GM18505 (cell line): Measurements from ENCODE around the gene HOXA10.

Source experiments
- ATAC-seq: cut with Tn5 transposase; IDR thresholded peaks from one replicate; pipeline ENCODE4 v1.9.1; 2021; ENCODE audit not compliant: unreplicated experiment
- POLR2A ChIP-seq: IDR thresholded peaks from 4 replicates; pipeline ENCODE4 v1.6.1; 2011; ENCODE audit warnings: borderline replicate concordance; ENCODE audit not compliant: insufficient read depth, insufficient read length; ENCODE audit errors: extremely low read depth

HOXA10 gene

DNA sequence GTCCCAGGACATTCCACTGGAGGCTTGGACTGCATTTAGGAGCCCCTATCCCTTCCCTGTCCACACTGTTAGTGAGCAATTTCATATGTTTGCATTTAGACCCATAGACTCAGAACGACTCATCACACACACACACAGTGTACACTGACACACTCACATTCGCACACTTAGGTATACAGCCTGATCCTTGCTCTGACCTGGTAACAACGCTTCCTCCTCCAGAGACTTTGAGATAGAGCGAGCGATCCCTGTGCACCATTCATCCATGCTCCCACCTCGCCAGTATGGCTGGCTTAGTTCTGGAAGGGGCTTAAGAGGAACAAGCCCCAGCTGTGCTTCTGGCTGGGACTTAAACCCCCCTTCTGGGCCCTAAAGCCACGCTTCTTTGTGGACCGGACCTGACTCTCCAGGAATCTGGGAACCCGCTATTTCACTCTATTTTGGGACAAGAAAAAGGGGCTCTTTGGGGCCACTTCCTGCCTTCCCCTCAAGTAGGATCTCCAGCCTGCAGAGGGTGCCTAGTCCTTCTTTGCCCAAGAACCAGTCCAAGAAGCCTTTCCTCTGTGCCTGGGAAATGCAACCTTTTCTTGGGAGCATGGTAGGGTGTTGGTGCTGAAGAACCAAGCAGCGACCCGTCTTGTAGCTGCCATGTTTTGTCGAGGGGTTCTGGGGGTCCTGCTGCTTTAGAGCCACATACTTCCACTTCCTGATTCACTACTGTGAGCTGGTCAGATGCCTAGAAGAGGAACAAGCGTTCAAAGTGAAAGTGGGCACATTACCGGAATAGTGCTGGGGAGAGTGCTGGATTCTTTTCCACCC is 26.9 kb upstream of the HOXA10 start:
- no peak for ATAC-seq
- no peak for TF ChIP-seq POLR2A

DNA sequence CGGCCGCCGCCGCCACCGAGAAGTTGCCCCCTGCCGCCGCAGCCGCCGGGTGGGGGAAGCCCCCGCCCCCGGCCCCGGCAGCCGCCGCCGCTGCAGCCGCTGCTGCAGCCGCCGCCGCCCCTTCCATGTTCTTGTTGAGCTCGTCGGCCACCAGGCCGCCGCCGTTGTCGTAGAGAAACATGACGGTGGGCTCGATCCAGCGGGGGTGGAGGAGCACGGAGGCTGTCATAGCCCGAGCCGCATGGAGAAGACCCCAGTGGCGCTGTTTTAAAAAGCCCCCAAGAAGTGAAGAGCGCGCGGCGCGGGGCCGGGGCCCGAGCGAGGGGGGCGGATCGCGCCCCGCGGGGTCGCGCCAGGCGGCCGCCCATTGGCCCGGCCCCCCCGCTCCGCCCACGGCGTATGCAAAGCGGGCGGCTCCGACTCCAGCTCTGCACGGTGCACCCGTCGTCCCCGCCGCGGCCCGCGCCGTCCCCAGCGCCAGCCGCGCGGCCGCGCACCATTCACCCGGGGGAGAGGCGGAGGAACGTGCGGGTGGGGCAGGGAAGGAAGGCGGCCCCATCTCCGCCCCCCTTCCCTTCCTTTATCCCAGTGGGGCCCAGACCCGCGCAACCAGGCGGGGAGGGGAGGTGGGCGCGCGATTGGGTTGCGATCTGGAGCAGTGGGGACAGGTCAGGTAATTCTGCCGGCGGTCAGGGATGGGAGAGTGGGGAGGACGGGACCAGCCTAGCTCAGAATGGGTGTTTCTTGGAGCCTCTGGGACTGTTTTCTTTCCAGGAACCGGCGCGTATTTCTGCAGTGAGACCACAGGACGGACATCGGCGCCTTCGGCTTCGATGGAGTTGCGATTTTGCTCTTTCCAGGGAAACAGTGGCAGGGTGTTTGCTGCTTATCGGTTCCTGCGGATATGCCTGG is 26.0 kb upstream of the HOXA10 start, which contains the start of gene HOXA13:
TSS of gene HOXA13 (minus strand) at position 243 of the 912 bp plus-strand sequence. CDS start at position 229, 14 bp downstream.
- TF ChIP-seq POLR2A = no peak
- ATAC-seq = no peak

DNA sequence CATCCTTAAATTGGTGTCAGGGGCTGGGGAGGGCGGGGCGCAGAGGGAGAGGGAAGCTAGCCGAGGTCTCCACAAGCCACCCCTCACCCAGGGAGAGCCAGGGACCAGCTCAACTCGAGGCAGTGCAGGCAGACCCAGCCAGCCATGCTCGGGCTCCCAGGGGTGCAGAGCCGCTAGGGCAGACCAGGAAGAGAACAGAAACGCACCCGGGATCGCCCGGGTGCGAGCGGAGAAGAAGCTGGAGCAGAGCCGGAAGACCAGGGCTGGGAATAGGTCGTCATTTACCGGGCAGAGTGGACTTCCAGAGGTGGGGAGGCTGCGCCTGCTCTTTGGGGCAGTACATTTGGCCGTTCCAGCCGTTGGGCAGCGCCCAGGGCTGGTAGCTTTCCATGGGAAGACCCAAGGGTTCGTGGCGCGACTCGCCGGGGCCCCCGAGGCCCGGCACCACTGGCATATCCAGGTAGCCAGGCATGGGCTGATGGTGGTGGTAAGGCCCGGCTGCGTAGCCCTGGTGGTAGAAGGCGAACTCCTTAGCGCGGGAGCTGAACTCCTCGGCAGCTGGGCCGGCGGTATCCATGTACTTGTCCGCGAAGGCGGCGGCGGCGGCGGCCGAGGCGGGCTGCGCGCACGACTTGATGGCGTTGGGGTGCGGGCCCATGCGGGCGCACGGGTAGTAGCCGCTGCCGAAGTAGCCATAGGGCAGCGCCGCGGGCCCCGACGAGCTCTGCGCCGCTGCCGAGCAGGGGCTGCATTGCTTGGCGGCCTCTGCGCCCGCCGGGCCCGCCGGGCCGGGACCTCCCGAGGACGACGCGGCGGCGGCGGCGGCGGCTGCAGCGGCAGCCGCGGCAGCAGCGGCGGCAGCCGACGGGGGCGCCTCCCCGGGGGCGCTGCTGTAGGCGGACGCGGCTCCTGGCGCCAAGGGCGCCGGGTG is 25.0 kb upstream of the HOXA10 start:
- TF ChIP-seq POLR2A = no peak
- no peak for ATAC-seq

DNA sequence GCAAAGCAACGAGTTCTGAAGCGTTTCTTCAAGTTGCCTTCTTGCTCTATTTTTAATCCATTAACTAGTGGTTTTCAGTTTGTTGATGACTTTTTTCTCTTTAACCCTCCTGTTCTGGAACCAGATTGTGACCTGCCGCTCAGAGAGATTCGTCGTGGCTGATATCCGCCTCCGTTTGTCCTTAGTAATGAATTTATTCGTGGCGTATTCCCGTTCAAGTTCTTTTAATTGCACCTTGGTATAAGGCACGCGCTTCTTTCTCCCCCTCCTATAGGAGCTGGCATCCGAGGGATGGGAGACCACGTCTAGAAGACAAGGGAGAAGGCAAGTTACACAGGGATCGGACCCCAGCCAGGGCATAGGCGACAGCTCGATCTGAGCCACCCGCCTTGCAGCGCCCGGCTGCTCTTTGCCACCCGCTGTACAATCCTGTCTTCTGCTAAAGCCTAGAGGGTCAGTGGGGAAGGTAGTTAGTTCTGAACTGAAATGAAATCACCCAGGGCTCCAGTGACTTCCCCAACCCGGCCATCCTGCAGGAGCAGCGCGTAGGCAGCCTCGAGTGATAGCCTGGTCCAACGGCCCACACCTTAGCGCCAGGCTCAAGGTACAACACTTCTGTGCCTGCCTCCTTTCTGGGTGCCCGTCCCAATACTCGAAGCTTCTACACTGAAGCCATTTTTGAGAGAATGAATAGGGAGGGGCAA is 24.2 kb upstream of the HOXA10 start:
- no peak for ATAC-seq
- no peak for TF ChIP-seq POLR2A

DNA sequence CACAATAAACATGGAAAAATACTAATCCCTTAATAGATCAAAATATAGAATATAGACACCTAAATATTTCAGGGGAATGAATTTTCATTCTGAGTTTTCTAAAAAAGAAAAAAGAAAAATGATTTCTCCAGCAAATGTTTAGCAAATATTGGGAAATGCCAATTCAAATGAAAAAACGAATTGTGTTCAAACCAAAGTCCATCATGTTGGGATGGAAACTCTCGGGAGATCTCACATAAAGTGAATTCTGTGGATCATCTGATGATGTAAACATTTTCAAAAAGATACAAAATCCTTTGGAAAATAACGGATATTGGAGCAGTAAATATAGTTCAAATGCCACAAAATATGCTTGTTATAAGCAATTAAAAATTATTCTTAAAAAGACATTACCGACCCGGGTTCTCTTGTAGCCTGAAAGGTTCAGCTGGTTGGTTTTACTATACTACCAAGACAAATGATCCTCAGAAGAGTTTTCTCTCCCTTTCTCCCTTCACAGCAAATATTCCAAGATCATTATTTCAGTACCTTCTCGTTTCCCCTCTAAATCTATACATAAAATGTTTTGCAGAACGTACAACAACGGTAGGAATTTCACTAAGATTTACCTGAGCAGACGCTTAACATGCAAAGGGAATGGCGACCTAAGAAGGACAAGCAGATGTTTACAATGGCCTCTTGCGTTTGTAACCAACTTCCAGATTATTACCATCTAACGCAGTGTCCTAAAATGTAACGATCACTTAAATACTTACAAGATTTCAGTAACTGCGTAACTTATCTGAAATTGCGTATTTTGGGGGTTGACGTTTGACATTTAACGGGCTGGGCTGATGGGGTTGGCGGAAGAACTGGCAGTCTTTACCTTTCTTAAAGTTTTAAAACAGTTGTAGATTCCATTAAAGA is 23.3 kb upstream of the HOXA10 start:
- ATAC-seq = no peak
- no peak for TF ChIP-seq POLR2A

DNA sequence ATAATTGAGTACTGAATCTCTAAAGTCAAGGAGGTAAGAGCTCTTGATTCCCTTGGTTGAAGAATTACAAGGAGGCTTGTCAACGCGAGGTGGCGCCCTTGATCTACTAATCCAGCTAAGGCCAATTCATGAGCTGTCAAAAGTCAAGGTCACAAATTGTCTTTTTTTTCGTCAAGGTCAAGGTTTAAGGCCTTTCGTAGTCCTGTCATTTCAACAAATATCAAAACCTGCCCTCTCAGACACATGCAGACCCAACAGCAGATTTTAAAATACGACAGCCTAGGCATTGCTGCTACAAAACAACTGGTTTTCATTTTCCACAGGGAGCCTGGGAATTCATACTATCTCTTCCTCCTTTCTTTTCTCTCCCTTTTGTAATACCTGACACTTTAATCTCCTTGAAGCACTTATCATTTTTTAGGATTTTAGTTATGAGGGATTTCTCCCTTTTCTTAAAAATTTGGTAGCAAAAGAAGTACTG is 22.2 kb upstream of the HOXA10 start:
- no peak for ATAC-seq
- TF ChIP-seq POLR2A = no peak

- ATAC-seq = no peak
- TF ChIP-seq POLR2A = no peak
These were observed 20.7 kb upstream of the HOXA10 start for GRCh38 chr7:27194686-27195379.

- TF ChIP-seq POLR2A = no peak
- ATAC-seq = no peak
These were observed 19.9 kb upstream of the HOXA10 start for GRCh38 chr7:27194002-27194352.

DNA sequence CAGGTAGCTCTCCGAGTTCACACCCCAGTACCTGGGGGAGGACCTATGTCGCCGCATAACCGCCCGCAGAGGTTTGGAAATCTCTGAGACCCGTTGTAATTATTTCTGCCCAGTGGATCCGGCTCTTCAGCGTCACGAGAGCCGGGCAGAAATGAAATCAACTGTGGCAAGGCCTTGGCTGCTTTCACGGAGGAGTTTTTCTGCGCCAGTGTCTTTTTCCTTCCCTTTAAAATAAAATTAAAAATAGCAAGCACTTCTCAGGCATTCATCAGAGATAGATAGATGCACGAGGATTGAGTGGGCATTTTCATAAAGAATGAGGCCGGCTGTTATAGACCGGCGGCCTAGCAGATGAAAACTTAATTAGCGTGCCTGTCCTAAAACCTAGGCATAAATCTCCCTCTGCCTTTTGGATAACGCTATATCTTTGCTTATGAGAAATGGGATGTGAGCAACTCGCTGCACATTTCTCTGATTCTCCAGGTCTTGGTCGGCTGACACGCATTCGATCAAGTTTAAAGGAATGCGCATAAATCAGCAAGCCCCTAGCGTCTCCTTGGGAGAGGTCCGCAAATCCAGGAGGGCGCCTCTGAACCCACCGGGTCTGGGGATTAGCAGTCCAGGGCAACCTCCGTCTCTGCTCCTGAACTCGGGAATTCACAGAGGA is 19.3 kb upstream of the HOXA10 start:
- ATAC-seq = no peak

More for the DNA sequence above, 19.3 kb upstream of the HOXA10 start:
- no peak for TF ChIP-seq POLR2A
